NOMO-1 treated with DMSO at 0.1 percent for 48 hours (cell line): ENCODE measurements around the gene CHMP4B.

Experiments used
- DNase-seq: peaks from one replicate; lab custom pipeline; 2025; ENCODE audit not compliant: unreplicated experiment; lab: John Stamatoyannopoulos, UW

CHMP4B gene

GRCh38 chr20:33810885-33811775 is at the start of gene CHMP4B:
Gene CHMP4B (plus strand): TSS chr20:33811348. CDS start chr20:33811469, 121 bp downstream.
- DNase-seq: peak; percentile 98

GRCh38 chr20:33761698-33762250 is 49.4 kb upstream of the CHMP4B start:
- no peak for DNase-seq

- DNase-seq: no peak
Observed at GRCh38 chr20:33765099-33765498, 46.0 kb upstream of the CHMP4B start.

GRCh38 chr20:33765592-33765991 is 45.6 kb upstream of the CHMP4B start:
- no peak for DNase-seq

GRCh38 chr20:33766686-33767085 is 44.5 kb upstream of the CHMP4B start:
- DNase-seq: no peak

GRCh38 chr20:33767777-33768138 is 43.4 kb upstream of the CHMP4B start:
- DNase-seq: no peak

- no peak for DNase-seq
Observed at GRCh38 chr20:33769043-33769442, 42.1 kb upstream of the CHMP4B start.

- no peak for DNase-seq
Observed at GRCh38 chr20:33770005-33770404, 41.1 kb upstream of the CHMP4B start.

- DNase-seq: no peak
Observed at GRCh38 chr20:33771938-33772337, 39.2 kb upstream of the CHMP4B start.

- DNase-seq: no peak
Observed at GRCh38 chr20:33772439-33772838, 38.7 kb upstream of the CHMP4B start.

GRCh38 chr20:33773412-33774089 is 37.6 kb upstream of the CHMP4B start:
- DNase-seq: peak; percentile 69

- no peak for DNase-seq
Observed at GRCh38 chr20:33777816-33778215, 33.3 kb upstream of the CHMP4B start.

- no peak for DNase-seq
Observed at GRCh38 chr20:33781133-33781532, 30.0 kb upstream of the CHMP4B start.

GRCh38 chr20:33781945-33782344 is 29.2 kb upstream of the CHMP4B start:
- no peak for DNase-seq

- no peak for DNase-seq
Observed at GRCh38 chr20:33783256-33783655, 27.9 kb upstream of the CHMP4B start.

GRCh38 chr20:33783818-33784217 is 27.3 kb upstream of the CHMP4B start:
- no peak for DNase-seq

- no peak for DNase-seq
Observed at GRCh38 chr20:33784225-33784624, 26.9 kb upstream of the CHMP4B start.

GRCh38 chr20:33785503-33785902 is 25.6 kb upstream of the CHMP4B start:
- peak; percentile 87 for DNase-seq

GRCh38 chr20:33787253-33787891 is 23.8 kb upstream of the CHMP4B start:
- DNase-seq: no peak

- no peak for DNase-seq
Observed at GRCh38 chr20:33788351-33789049, 22.6 kb upstream of the CHMP4B start.
